GM12878 (cell line): ENCODE data around the gene RBM19. TPM values are rescaled to one million over a fixed set of nuclear protein-coding genes. Genes with fewer than 3 reads are reported as not detected.

ENCODE experiments used
- ATAC-seq: fragments of 200-7000 bp; cut with Tn5 transposase; 3 replicates; pipeline ENCODE4 v1.9.1; 2020; ENCODE audit warnings: mild to moderate bottlenecking, moderate library complexity
- BruUV-seq: library from RNA; stranded (reverse); fragments of 400-500 nt; replicated peaks from 2 replicates; lab custom pipeline; 2021; lab: Mats Ljungman, UMichigan
- CTCF ChIA-PET: fragments of 300-600 bp; sonication (Branson Sonifier 250); formaldehyde crosslinking; extraction: SDS; loops from one replicate; lab custom pipeline; 2021; ENCODE audit warnings: inconsistent platforms; lab: Yijun Ruan, JAX
- POLR2A ChIA-PET: fragments of 350-600 bp; formaldehyde crosslinking; extraction: SDS; loops from one replicate; lab custom pipeline; 2021; ENCODE audit warnings: inconsistent platforms; lab: Charles Lee
- RAD21 ChIA-PET: fragments of 300-600 bp; sonication (Branson Sonifier 250); formaldehyde crosslinking; loops from one replicate; lab custom pipeline; 2023; ENCODE audit warnings: antibody characterized with exemption; ENCODE audit not compliant: unreplicated experiment; lab: Charles Lee
- SMC1A ChIA-PET: fragments of 300-600 bp; sonication (Branson Sonifier 250); formaldehyde crosslinking; loops from one replicate; lab custom pipeline; 2023; ENCODE audit not compliant: unreplicated experiment, uncharacterized antibody; lab: Charles Lee
- DNase-seq: peaks from one replicate; pipeline ENCODE4 v3.0.0-alpha.2; 2011; ENCODE audit warnings: low read depth, low spot score
- FAIRE-seq: peaks from 3 replicates; lab custom pipeline; 2011; peaks lifted over from hg19 to GRCh38; lab: Jason Lieb, UNC
- H2AFZ ChIP-seq: 2 replicates; pipeline ENCODE4 v1.6.0; 2011; ENCODE audit warnings: low read depth, low read length, control low read depth; ENCODE audit not compliant: control insufficient read depth
- H3K27ac ChIP-seq: 2 replicates; pipeline ENCODE4 v1.5.1; 2011; ENCODE audit warnings: control low read depth; ENCODE audit not compliant: control insufficient read depth, insufficient read depth
- H3K27me3 ChIP-seq, 2 experiments: replicated peaks in 1 of 2; 2 replicates each; pipeline versions ENCODE4 v1.6.0 to v1.6.1; 2011; ENCODE audit warnings: low read length in 1 of 2; ENCODE audit not compliant: control insufficient read depth in 2 of 2, insufficient read depth in 2 of 2
- H3K36me3 ChIP-seq, 2 experiments: 2 replicates each; pipeline ENCODE4 v1.5.1; 2011; ENCODE audit warnings: low read length in 1 of 2; ENCODE audit not compliant: control insufficient read depth in 2 of 2, insufficient read depth in 2 of 2
- H3K4me1 ChIP-seq: 2 replicates; pipeline ENCODE4 v1.6.1; 2011; ENCODE audit warnings: mild to moderate bottlenecking, low read length, moderate library complexity, mixed read lengths; ENCODE audit not compliant: control insufficient read depth, insufficient read depth
- H3K4me2 ChIP-seq: 2 replicates; pipeline ENCODE4 v1.6.0; 2011; ENCODE audit warnings: control low read depth; ENCODE audit not compliant: control insufficient read depth, insufficient read depth
- H3K4me3 ChIP-seq: fragments of 200-600 bp; sonication (generic); 2 replicates; pipeline ENCODE4 v1.5.1; 2016
- H3K79me2 ChIP-seq: 2 replicates; pipeline ENCODE4 v1.6.0; 2011; ENCODE audit warnings: low read length; ENCODE audit not compliant: control insufficient read depth, insufficient read depth
- H3K9ac ChIP-seq: 2 replicates; pipeline ENCODE4 v1.8.0; 2011; ENCODE audit warnings: low read length, control low read depth, mixed read lengths; ENCODE audit not compliant: control insufficient read depth, insufficient read depth
- H3K9me3 ChIP-seq: replicated peaks from 3 replicates; pipeline ENCODE4 v1.5.1; 2011; ENCODE audit warnings: mild to moderate bottlenecking, low read length; ENCODE audit not compliant: control insufficient read depth, insufficient read depth
- H4K20me1 ChIP-seq: 2 replicates; pipeline ENCODE4 v1.6.0; 2011; ENCODE audit not compliant: control insufficient read depth, insufficient read depth
- ASH2L ChIP-seq: fragments of 300-600, 200-600 bp; sonication (generic); IDR thresholded peaks from 2 replicates; pipeline ENCODE4 v1.6.1; 2017; ENCODE audit warnings: low read depth, mild to moderate bottlenecking, borderline replicate concordance
- BCL11A ChIP-seq: IDR thresholded peaks from 2 replicates; pipeline ENCODE4 v1.6.1; 2011; ENCODE audit warnings: low read depth, low read length
- CBX5 ChIP-seq: sonication (generic); IDR thresholded peaks from 2 replicates; pipeline ENCODE4 v1.6.1; 2016; ENCODE audit warnings: low read depth, moderate library complexity, mild to moderate bottlenecking, inconsistent platforms
- EGR1 ChIP-seq, 2 experiments: IDR thresholded peaks; 1 replicate in 1 of 2; 2 replicates in 1 of 2; pipeline ENCODE4 v1.6.1; 2011 to 2012; ENCODE audit warnings: low read depth in 2 of 2, low read length in 2 of 2, borderline replicate concordance in 1 of 2, mild to moderate bottlenecking in 1 of 2, moderate library complexity in 1 of 2
- ESRRA ChIP-seq: IDR thresholded peaks from 2 replicates; pipeline ENCODE4 v1.6.1; 2012; ENCODE audit warnings: mild to moderate bottlenecking, low read length, improper control_type of control experiment
- FOS ChIP-seq: IDR thresholded peaks from 3 replicates; pipeline ENCODE4 v1.6.1; 2011; ENCODE audit warnings: borderline replicate concordance; ENCODE audit not compliant: insufficient read length; ENCODE audit errors: extremely low read depth
- KLF5 ChIP-seq: fragments of 450-650 bp; IDR thresholded peaks from 2 replicates; pipeline ENCODE4 v1.6.1; 2014; ENCODE audit warnings: mild to moderate bottlenecking; ENCODE audit not compliant: partially characterized antibody
- POLR2A ChIP-seq: IDR thresholded peaks from 2 replicates; pipeline ENCODE4 v1.6.1; 2011; ENCODE audit warnings: low read depth, mild to moderate bottlenecking, low read length
- RAD51 ChIP-seq: fragments of 450-650 bp; IDR thresholded peaks from 2 replicates; pipeline ENCODE4 v1.6.1; 2016; ENCODE audit warnings: moderate library complexity, mild to moderate bottlenecking, inconsistent platforms
- RFX5 ChIP-seq: IDR thresholded peaks from 2 replicates; pipeline ENCODE4 v1.6.1; 2011; ENCODE audit warnings: low read depth, low read length, improper control_type of control experiment
- SMARCA5 ChIP-seq: fragments of 450-650 bp; IDR thresholded peaks from 2 replicates; pipeline ENCODE4 v1.6.1; 2017; ENCODE audit warnings: mild to moderate bottlenecking
- ZNF24 ChIP-seq: fragments of 450-650 bp; IDR thresholded peaks from 2 replicates; pipeline ENCODE4 v1.6.1; 2017; ENCODE audit warnings: antibody characterized with exemption, mild to moderate bottlenecking
- WGBS: methylation state at CpG from one replicate; pipeline ENCODE4 v1.1.6; 2016; ENCODE audit warnings: low lambda C conversion rate; ENCODE audit not compliant: insufficient replicate concordance, insufficient coverage; ENCODE audit errors: missing lambda C conversion rate; 5-methylcytosine and 5-hydroxymethylcytosine counted together
- in situ Hi-C: fragments of 300-500 bp; cut with MboI; formaldehyde crosslinking; loops from 9 replicates; pipeline ENCODE4 v1.14.3; 2018; ENCODE audit warnings: mixed read lengths
- intact Hi-C: fragments of 100-400 bp; cut with micrococcal nuclease; formaldehyde crosslinking; loops from one replicate; pipeline ENCODE4 v1.14.2; 2022; ENCODE audit not compliant: unreplicated experiment
- polyA plus RNA-seq, 11 experiments: library from polyadenylated mRNA; depleted of rRNA in 4 of 11; unstranded in 6 of 11; stranded (reverse) in 5 of 11; fragments of >200 nt; fragmentation: Nextera tagmentation in 4 of 11; fragmentation: Illumina TruSeq in 1 of 11; extraction: Ambion mirVana in 4 of 11; extraction: Trizol in 1 of 11; gene quantifications; 1 replicate in 1 of 11; 2 replicates in 10 of 11; pipeline versions ENCODE4 v1.2.1 to v1.2.3, GENCODE V29; 2011 to 2016; ENCODE audit warnings: inconsistent platforms in 2 of 11, missing spikeins in 2 of 11, low read depth in 1 of 11
- total RNA-seq, 4 experiments: library from RNA; depleted of rRNA in 3 of 4; stranded (reverse); fragments of >200 nt in 3 of 4; fragmentation: Illumina TruSeq in 1 of 4; extraction: Trizol in 1 of 4; gene quantifications; 2 replicates each; pipeline versions ENCODE4 v1.2.1 to v1.2.3, GENCODE V29; 2013 to 2021
- TF ChIP-seq, protein P1 (sequence below): IDR thresholded peaks from 2 replicates; pipeline ENCODE4 v1.6.1; 2011; ENCODE audit warnings: borderline replicate concordance, low read depth, mild to moderate bottlenecking, moderate library complexity, mixed read lengths, low read length; ENCODE audit not compliant: insufficient read depth; ENCODE audit errors: extremely low read length
- TF ChIP-seq, protein P2 (sequence below): fragments of 450-650 bp; formaldehyde crosslinking; IDR thresholded peaks from 2 replicates; pipeline ENCODE4 v1.4.0; 2020; ENCODE audit warnings: mild to moderate bottlenecking, moderate library complexity

The RBM19 gene
- total and polyA plus RNA-seq, 10 of the 15 experiments (the other 5 are each of a cell fraction or from before 2014, with no cell fraction given), result 4.2 to 42.9 (median 28.4) TPM

DNA sequence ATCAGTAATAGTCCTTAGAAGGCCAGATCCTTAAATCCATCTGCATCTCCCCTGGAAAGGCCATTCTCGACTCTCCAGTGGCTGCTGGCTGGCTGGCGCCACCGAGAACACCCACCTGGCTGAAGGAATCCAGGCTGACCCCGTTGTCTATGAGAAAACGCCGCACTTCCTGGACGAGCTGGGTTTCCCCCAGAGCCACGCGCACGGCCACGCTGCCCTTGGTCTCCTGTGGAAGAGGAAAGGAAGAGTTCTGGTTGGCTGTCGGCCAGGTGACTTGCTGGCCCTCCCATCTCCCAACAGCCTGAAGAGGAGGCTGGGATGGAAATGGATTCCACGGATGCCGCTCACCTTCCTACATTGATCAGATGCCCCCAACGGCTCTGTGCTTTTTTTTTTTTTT lies 23.9 kb downstream of the RBM19 start:
- in situ Hi-C loops, result no loop called here
- SMC1A ChIA-PET, result no interaction called here
- no peak for FAIRE-seq

More for the DNA sequence above, 23.9 kb downstream of the RBM19 start:
- Histone ChIP-seq H2AFZ (no peak overlapping the region), H3K4me3 (no peak overlapping the region), H3K4me2 (no peak overlapping the region), H3K79me2 (no peaks in the 10 kb centered on the region), H4K20me1 (no peaks in the 10 kb centered on the region), H3K36me3 (peaks cover 17 to 24% of the 10 kb centered on the region in 2 experiments), H3K4me1 (no peaks in the 10 kb centered on the region), H3K9ac (no peak overlapping the region), H3K9me3 (no peaks in the 10 kb centered on the region), H3K27ac (no peak overlapping the region), H3K27me3 (no peaks in the 10 kb centered on the region)
- ChIA-PET RAD21 (no interaction called here), CTCF (no interaction called here), POLR2A (no interaction called here)
- ATAC-seq (no peak), DNase-seq (no peak)
- intact Hi-C loops, result no loop called here
- TF ChIP-seq, protein P1, sequence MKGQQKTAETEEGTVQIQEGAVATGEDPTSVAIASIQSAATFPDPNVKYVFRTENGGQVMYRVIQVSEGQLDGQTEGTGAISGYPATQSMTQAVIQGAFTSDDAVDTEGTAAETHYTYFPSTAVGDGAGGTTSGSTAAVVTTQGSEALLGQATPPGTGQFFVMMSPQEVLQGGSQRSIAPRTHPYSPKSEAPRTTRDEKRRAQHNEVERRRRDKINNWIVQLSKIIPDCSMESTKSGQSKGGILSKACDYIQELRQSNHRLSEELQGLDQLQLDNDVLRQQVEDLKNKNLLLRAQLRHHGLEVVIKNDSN, result no peak
- no peak for TF ChIP-seq CBX5
- no peak for TF ChIP-seq BCL11A
- TF ChIP-seq POLR2A, result no peak
- no peak for TF ChIP-seq EGR1 (IDR thresholded peaks at IDR 0.05; ENCODE audit: borderline replicate concordance in 1 of 2, low read depth in 2 of 2, low read length in 2 of 2)
- no peak for TF ChIP-seq RAD51
- TF ChIP-seq KLF5, result no peak
- TF ChIP-seq ASH2L, result no peak
- no peak for TF ChIP-seq ZNF24
- no peak for TF ChIP-seq ESRRA
- TF ChIP-seq RFX5, result no peak
- no peak for TF ChIP-seq SMARCA5
- TF ChIP-seq, protein P2, sequence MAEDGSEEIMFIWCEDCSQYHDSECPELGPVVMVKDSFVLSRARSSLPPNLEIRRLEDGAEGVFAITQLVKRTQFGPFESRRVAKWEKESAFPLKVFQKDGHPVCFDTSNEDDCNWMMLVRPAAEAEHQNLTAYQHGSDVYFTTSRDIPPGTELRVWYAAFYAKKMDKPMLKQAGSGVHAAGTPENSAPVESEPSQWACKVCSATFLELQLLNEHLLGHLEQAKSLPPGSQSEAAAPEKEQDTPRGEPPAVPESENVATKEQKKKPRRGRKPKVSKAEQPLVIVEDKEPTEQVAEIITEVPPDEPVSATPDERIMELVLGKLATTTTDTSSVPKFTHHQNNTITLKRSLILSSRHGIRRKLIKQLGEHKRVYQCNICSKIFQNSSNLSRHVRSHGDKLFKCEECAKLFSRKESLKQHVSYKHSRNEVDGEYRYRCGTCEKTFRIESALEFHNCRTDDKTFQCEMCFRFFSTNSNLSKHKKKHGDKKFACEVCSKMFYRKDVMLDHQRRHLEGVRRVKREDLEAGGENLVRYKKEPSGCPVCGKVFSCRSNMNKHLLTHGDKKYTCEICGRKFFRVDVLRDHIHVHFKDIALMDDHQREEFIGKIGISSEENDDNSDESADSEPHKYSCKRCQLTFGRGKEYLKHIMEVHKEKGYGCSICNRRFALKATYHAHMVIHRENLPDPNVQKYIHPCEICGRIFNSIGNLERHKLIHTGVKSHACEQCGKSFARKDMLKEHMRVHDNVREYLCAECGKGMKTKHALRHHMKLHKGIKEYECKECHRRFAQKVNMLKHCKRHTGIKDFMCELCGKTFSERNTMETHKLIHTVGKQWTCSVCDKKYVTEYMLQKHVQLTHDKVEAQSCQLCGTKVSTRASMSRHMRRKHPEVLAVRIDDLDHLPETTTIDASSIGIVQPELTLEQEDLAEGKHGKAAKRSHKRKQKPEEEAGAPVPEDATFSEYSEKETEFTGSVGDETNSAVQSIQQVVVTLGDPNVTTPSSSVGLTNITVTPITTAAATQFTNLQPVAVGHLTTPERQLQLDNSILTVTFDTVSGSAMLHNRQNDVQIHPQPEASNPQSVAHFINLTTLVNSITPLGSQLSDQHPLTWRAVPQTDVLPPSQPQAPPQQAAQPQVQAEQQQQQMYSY (CRISPR knock-in tag), result no peak
- no peak for TF ChIP-seq FOS
- no TSS peak for BruUV-seq
- WGBS, result 94% methylated on average over 15 of the region's 15 CpGs
